HG03432 (cell line): ENCODE measurements around the gene GCA.

Experiments
- ATAC-seq: cut with Tn5 transposase; IDR thresholded peaks from one replicate; pipeline ENCODE4 v1.9.1; 2021; ENCODE audit warnings: mild to moderate bottlenecking, moderate library complexity; ENCODE audit not compliant: unreplicated experiment

The GCA gene

DNA sequence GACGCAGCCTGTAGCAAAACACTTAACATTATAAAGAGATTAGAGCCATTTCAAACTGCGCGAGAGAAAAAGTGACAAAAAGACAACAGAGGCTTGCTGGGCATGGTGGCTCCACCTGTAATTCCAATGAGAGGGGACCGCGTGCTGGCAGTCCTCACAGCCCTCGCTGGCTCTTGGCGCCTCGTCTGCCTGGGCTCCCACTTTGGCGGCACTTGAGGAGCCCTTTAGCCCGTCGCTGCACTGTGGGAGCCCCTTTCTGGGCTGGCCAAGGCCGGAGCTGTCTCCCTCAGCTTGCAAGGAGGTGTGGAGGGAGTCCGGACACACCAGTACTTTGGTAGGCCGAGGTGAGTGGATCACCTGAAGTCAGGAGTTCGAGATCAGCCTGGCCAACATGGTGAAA, 16.1 kb upstream of the GCA start:
- ATAC-seq, result no peak

GRCh38 chr2:162328424-162329157, 15.3 kb upstream of the GCA start:
- ATAC-seq, result peak; percentile 91

GRCh38 chr2:162330881-162331280, 13.1 kb upstream of the GCA start:
- no peak for ATAC-seq

DNA sequence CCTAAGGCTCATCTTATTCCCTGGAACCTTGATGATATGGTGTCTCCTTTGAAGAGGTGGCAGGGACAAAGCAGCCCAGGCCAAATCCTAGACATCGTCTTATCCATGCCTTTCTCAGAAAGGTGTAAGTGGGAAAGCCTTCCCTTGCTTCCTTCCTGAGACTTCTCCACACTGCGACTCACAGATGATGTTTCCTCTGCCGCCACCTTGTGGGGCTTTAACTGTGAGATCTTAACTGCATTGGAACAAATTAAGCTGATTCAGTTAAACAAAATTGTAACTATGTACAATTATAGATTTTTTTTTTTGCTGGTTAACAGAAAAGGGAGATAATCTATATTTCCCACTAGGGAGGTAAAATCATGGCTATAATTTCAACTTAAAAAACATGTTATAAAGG, 10.0 kb upstream of the GCA start:
- peak; percentile 76 for ATAC-seq

DNA sequence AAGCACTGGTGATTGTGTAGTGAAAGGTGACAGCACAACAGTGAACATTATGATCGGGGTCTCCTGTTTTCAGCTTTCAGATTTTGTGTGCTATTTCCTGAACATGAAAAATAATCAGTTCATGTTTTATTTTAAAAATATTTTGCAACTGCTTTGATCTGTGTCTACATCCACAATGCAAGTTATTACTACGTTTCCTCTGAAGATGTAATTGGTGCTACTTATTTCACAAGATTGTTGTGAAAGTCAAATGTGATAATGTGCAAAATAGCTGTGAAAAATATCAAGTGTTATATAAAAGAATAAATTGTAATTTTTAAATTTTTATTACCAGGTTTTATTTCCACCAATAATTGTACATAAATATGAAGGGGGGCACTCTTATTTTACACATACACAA, 6.1 kb upstream of the GCA start:
- no peak for ATAC-seq

- ATAC-seq, result no peak
Observed at GRCh38 chr2:162340822-162341221, 3.1 kb upstream of the GCA start.

DNA sequence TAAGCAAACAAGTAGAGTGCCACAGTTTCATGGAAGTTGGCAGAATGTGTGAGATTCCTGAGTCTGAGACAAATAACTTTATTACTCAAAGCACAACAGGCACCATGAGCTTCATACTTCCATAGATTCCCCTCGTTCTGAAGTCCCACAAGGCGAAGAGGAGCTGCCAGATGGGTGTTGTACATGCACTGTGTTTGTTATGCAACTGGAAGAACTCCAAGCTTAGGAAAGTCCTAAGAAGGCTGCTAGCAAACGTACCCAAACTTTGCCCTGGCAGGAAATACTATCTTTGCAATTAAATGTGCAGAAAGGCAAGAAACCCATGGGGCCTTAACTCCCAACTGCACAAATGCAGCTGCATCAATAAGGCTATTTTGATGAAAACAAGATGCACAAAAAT, 1.6 kb upstream of the GCA start:
- no peak for ATAC-seq

DNA sequence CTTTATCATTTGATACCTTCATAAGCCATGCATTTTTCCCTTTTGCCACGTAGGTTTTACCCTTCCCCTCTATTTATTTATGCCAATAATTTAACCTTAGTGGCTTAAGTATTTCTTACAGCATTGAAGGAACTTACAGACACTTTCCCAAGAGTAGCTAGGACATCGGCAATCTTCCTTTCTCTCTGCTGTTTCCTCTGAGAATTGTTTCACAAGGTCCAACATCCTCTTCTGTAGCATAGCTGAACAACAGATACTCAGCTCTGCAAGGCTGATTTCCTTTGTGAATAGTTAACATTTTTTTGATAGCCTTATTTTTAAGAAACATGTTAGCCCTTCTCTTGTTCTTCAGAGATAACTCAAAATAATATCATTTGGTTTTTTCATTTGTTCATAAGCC, 1.1 kb upstream of the GCA start:
- no peak for ATAC-seq

DNA sequence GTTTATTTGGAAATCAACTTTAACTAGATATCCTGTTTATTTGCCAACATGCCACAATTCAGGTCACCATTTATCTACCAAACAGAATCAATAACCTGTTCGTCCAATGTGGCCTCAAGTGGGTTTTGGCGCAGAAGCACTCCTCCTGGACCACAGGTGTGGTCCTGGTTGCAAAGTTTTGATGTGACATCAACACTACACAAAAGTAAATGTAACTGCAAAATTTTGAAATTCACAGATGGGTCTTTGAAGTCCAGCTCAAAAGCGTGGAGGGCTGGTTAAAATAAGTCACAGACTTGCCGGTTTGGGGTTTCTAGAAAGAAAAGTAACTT, 474 bp upstream of the GCA start:
- ATAC-seq, result no peak

DNA sequence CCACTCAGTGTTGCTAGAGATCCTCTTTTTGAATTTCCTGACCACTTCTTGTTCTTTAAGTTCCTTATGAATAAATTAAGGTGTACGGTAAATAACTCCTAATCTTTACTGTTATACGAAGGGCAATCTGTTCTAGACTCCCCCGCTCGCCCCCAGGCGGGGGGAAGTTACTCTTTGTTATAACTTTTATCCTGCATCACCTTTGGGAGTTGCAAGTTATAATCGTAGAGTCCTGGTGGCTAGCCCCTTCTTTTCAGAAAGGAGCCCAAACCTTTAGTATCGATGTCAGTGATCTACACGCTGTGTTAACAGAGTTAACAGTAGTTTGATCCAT, 652 bp downstream of the GCA start:
- no peak for ATAC-seq

- ATAC-seq, result no peak
Observed at GRCh38 chr2:162365392-162365791, 21.5 kb downstream of the GCA start.

- ATAC-seq, result no peak
Observed at GRCh38 chr2:162368494-162368893, 24.6 kb downstream of the GCA start.

DNA sequence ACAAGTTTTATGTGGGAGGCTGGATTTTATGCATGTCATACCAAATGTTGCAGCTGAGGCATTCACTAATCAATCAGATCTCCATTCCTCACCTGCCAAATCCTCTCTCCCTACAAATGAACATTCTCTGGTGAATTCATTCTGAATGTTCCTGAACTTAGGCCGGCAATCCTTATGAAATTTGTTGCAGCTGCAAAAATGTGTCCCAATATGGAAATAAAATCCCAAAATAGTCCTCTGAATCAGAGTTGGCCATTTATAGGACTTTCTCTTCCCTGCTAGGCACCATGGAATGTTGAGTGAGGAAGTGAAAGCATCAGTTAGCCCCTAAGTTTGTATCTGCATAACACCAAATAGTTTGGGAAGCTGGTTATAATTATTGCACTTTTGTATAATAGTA, 25.6 kb downstream of the GCA start:
- ATAC-seq, result no peak

DNA sequence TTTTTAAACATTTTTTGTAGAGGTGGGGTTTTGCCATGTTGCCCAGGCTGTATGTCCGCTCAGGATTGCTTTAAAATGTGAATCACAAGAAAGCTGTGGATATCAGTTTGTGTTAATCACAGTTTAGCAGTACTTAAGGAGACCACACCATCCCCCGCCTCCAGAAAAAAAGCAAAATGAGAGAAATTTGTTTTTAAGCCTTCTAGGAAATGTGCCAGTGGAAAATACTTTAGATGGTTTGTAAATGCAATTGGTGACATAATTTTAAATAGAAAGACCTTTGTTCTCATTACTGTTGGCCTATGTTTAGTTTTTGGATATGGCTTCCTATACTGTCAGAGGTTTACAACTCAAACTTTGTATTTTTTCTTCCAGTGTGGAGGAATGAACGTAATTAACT, 27.0 kb downstream of the GCA start:
- ATAC-seq, result no peak

DNA sequence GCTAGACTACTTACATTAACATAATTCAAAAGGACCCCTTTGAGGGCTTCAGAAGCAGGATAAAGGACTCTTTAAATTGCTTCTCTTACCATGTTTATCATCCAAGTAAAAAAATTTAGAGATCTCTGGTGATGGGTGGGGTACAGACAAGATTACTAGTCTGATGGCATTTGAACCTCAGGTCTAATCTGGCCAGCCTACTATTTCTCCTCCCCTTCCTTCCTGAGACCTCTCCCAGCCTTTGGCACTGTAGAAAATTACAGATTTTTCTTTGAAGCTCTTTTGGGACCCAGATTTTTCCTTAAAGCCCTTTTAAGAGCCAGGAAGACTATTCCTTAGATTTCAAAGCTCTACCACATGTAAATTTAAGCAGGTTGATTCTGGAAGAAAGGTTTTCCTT, 28.9 kb downstream of the GCA start:
- no peak for ATAC-seq

GRCh38 chr2:162379719-162380580, 36.0 kb downstream of the GCA start:
- peak; percentile 48 for ATAC-seq

DNA sequence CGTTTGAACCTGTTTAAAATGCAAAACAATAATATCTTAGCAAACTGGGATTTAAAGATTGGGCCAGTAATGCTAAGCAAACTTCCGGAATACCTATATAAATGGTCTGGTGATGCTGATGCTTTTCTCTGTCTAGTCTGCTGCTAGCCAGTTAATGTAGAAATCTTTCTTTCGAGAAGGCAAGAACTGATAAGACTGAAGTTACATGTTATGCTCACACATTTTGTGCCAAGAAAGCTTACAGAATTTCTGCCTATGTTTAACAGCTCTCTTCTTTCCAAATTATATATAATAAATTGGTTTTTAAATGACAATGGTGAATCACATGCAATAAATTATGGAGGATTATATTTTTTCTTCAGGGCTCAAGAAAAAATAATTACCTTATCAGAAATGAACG, 37.9 kb downstream of the GCA start:
- ATAC-seq, result no peak

- no peak for ATAC-seq
Observed at GRCh38 chr2:162382278-162382677, 38.3 kb downstream of the GCA start.

DNA sequence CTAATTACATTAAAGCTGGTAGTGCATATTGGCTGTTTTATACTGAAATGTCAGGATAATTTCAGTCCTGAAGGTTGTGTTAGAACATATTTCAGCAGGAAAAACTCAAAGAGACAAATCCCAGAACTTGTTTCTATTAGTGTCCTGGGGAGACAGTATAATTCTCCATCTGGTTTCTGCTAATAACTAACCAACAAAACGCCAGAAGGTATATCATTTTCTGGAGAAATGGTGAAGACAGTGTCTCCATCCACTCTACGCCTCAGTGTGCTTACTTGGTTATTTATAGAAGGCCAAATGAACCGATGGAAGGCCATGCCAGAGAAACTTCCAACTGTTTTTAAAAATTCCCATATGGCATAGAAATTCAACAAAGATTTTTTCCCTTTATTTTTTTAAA, 41.6 kb downstream of the GCA start:
- no peak for ATAC-seq

GRCh38 chr2:162390801-162391200, 46.9 kb downstream of the GCA start:
- ATAC-seq, result no peak

GRCh38 chr2:162400336-162400735, 56.4 kb downstream of the GCA start:
- ATAC-seq, result no peak

GRCh38 chr2:162401871-162402270, 57.9 kb downstream of the GCA start:
- no peak for ATAC-seq

- no peak for ATAC-seq
Observed at GRCh38 chr2:162403884-162404283, 60.0 kb downstream of the GCA start.
